ENCODE results near the gene CCNB1IP1.

- TF ChIP-seq EZH2 (IDR thresholded peaks at IDR 0.05; ENCODE audit: insufficient read depth, poor library complexity, severe bottlenecking) (no peak), EZH2phosphoT487 (IDR thresholded peaks at IDR 0.05; ENCODE audit: insufficient read depth, low read depth) (no peak)
Observed at GRCh38 chr14:20262642-20263128, 70.4 kb downstream of the CCNB1IP1 start.
